Prostate gland (tissue), 2 donors: ENCODE results near the gene TEC. TPM values are rescaled to one million over a fixed set of nuclear protein-coding genes. Genes with fewer than 3 reads are reported as not detected.

Experiments used
- DNase-seq: peaks from one replicate; pipeline ENCODE4 v3.0.0-alpha.2; 2019; ENCODE audit warnings: low spot score
- H3K27ac ChIP-seq, 2 donors: fragments of 200-600 bp; sonication (generic); 2 replicates each; pipeline ENCODE4 v1.5.1; 2017 to 2019
- H3K27me3 ChIP-seq: fragments of 200-600 bp; sonication (generic); replicated peaks from 2 replicates; pipeline ENCODE4 v1.5.1; 2019; ENCODE audit not compliant: insufficient read depth
- H3K36me3 ChIP-seq, 2 donors: fragments of 200-600 bp; sonication (generic); 1 replicate in 1 of 2; 2 replicates in 1 of 2; pipeline versions ENCODE4 v1.5.1 to v1.8.1; 2017 to 2019
- H3K4me1 ChIP-seq: fragments of 200-600 bp; sonication (generic); replicated peaks from 2 replicates; pipeline ENCODE4 v1.5.1; 2019
- H3K4me3 ChIP-seq, 2 donors: fragments of 200-600 bp; sonication (generic); 2 replicates each; pipeline ENCODE4 v1.5.1; 2017 to 2019
- H3K9me3 ChIP-seq: fragments of 200-600 bp; sonication (generic); 2 replicates; pipeline ENCODE4 v1.5.1; 2017
- CTCF ChIP-seq, 4 experiments: fragments of 200-600 bp in 2 of 4; fragments of 450-650 bp in 2 of 4; sonication (generic) in 2 of 4; IDR thresholded peaks; 1 replicate in 3 of 4; 2 replicates in 1 of 4; pipeline ENCODE4 v1.5.1; 2016 to 2019; ENCODE audit warnings: antibody characterized with exemption in 4 of 4, mild to moderate bottlenecking in 2 of 4, moderate library complexity in 2 of 4
- POLR2A ChIP-seq: fragments of 450-650 bp; IDR thresholded peaks from one replicate; pipeline ENCODE4 v1.6.1; 2016; ENCODE audit warnings: antibody characterized with exemption, mild to moderate bottlenecking
- POLR2AphosphoS5 ChIP-seq: sonication (generic); formaldehyde crosslinking; IDR thresholded peaks from one replicate; pipeline ENCODE4 v1.6.1; 2017; ENCODE audit warnings: antibody characterized with exemption
- WGBS: methylation state at CpG from one replicate; pipeline ENCODE4 v1.1.5; 2018; 5-methylcytosine and 5-hydroxymethylcytosine counted together
- intact Hi-C: fragments of 100-400 bp; cut with DNase I; formaldehyde crosslinking; loops from one replicate; pipeline ENCODE4 v1.14.2; 2022
- total RNA-seq, 2 donors: library from RNA; depleted of rRNA; stranded (reverse); fragments of >200 nt; gene quantifications; one replicate each; pipeline ENCODE4 v1.1.0, GENCODE V29; 2016

Gene TEC
- total RNA-seq, 2 donors from 2014 or later: 0.96 to 6.4 TPM

- H3K4me3 ChIP-seq: no peak overlapping the region
- no peaks in the 10 kb centered on the region for H3K4me1 ChIP-seq
- WGBS: 94% methylated on average over 1 of the region's 1 CpG
- no peaks in the 10 kb centered on the region for H3K9me3 ChIP-seq
- TF ChIP-seq CTCF (IDR thresholded peaks at IDR 0.05) (no peak), POLR2A (no peak), POLR2AphosphoS5 (no peak)
- no peak for DNase-seq
- H3K36me3 ChIP-seq: no peaks in the 10 kb centered on the region
- H3K27me3 ChIP-seq: no peaks in the 10 kb centered on the region
- H3K27ac ChIP-seq: no peak overlapping the region
- intact Hi-C loops: no loop called here
Observed at GRCh38 chr4:48126621-48127020, 143.0 kb downstream of the TEC start.

GRCh38 chr4:48124870-48125269, 144.8 kb downstream of the TEC start:
- 83% methylated on average over 2 of the region's 2 CpGs for WGBS
- no peak for TF ChIP-seq POLR2A
- no peak for TF ChIP-seq CTCF (IDR thresholded peaks at IDR 0.05)
- TF ChIP-seq POLR2AphosphoS5: no peak
- intact Hi-C loops: no loop called here

GRCh38 chr4:48122756-48123155, 146.9 kb downstream of the TEC start:
- 88% methylated on average over 1 of the region's 1 CpG for WGBS
- H3K4me1 ChIP-seq: no peaks in the 10 kb centered on the region
- intact Hi-C loops: no loop called here

More at GRCh38 chr4:48124870-48125269, 144.8 kb downstream of the TEC start:
- H3K9me3 ChIP-seq: no peaks in the 10 kb centered on the region
- DNase-seq: no peak
- no peak overlapping the region for H3K27ac ChIP-seq
- H3K36me3 ChIP-seq: no peaks in the 10 kb centered on the region
- H3K27me3 ChIP-seq: no peaks in the 10 kb centered on the region
- no peaks in the 10 kb centered on the region for H3K4me1 ChIP-seq
- H3K4me3 ChIP-seq: no peak overlapping the region

GRCh38 chr4:48121180-48121579, 148.5 kb downstream of the TEC start:
- WGBS: 61% methylated on average over 2 of the region's 2 CpGs
- intact Hi-C loops: no loop called here

More at GRCh38 chr4:48122756-48123155, 146.9 kb downstream of the TEC start:
- TF ChIP-seq POLR2A (no peak), CTCF (IDR thresholded peaks at IDR 0.05) (no peak), POLR2AphosphoS5 (no peak)
- Histone ChIP-seq H3K4me3 (no peak overlapping the region), H3K27me3 (no peaks in the 10 kb centered on the region), H3K36me3 (no peaks in the 10 kb centered on the region), H3K9me3 (no peaks in the 10 kb centered on the region), H3K27ac (no peak overlapping the region)
- DNase-seq: no peak

More at GRCh38 chr4:48121180-48121579, 148.5 kb downstream of the TEC start:
- H3K9me3 ChIP-seq: no peaks in the 10 kb centered on the region
- H3K4me3 ChIP-seq: no peak overlapping the region
- DNase-seq: no peak
- H3K27me3 ChIP-seq: no peaks in the 10 kb centered on the region
- H3K36me3 ChIP-seq: no peaks in the 10 kb centered on the region
- H3K27ac ChIP-seq: no peak overlapping the region
- H3K4me1 ChIP-seq: no peaks in the 10 kb centered on the region
- TF ChIP-seq POLR2AphosphoS5 (no peak), POLR2A (no peak), CTCF (IDR thresholded peaks at IDR 0.05) (no peak)
